NCI-H345 treated with DMSO at 0.1 percent for 48 hours (cell line): ENCODE data around the gene LARP1.
"Not testable (repeated sequence)": the region's sequence is repeated elsewhere in the genome, so short reads cannot be mapped to it uniquely, and the experiment has no call there.

ENCODE experiments used
- DNase-seq: peaks from one replicate; lab custom pipeline; 2025; ENCODE audit not compliant: unreplicated experiment; lab: John Stamatoyannopoulos, UW

LARP1 gene

DNA sequence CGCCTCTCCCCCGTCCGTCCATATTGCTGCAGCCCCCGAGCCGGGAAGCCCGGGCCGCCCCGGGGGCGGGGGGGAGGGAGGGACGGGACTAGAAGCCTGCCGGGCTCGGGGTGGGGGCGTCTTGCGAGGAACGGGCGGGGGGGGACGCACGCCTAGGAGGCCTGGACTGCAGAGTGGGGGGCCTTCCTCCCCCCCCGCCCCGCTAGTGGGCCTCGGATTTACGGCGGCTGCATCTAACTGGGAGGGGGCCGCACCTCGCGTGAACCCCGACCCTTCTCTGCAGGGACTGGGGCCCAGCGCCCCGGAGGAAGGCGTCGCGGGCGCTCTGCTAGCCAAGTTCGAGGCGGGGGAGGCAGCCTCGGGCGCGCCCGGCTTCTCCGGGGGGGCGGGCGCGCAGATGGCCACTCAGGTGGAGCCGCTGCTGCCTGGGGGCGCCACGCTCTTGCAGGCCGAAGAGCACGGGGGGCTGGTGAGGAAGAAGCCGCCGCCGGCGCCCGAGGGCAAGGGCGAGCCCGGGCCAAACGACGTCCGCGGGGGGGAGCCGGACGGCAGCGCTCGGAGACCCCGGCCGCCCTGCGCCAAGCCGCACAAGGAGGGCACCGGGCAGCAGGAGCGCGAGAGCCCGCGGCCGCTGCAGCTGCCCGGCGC, at the start of gene LARP1:
TSS of gene LARP1 (plus strand) at position 17 of the 648 bp plus-strand sequence. CDS start at position 398, 381 bp downstream.
- peak; percentile 15 for DNase-seq

DNA sequence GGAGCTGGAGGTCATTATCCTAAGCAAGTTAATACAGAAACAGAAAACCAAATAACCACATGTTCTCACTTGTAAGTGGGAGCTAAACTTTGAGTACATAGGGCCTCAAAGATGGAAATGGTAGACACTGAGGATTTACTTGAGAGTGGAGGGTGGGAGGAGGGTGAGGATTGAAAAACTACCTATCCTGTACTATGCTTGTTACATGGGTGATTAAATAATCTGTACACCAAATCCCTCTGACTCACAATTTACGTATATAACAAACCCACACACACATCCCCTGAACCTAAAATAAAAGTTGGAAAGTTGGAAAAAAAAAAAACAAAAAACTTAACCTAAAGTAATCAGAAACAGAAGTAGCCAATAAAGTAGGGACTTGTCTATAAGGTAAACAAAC, 48.8 kb upstream of the LARP1 start:
- DNase-seq, result no peak

DNA sequence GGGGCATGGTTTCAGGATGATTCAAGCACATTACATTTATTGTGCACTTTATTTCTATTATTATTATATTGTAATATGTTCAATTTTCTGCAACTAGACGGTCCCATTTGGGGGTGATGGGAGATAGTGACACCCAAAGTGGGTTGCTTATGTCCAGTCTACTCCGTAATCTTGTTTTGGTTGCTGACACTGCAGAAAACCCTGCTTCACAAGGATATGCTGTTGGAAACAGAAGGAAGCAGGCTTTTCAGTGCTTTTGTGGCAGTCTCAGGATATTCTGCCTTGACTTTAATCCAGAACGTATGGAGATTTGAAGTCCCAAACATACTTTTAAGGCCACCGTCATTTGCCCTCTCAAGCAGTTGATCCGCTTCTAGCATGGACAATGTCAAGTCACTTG, 47.5 kb upstream of the LARP1 start:
- no peak for DNase-seq

DNA sequence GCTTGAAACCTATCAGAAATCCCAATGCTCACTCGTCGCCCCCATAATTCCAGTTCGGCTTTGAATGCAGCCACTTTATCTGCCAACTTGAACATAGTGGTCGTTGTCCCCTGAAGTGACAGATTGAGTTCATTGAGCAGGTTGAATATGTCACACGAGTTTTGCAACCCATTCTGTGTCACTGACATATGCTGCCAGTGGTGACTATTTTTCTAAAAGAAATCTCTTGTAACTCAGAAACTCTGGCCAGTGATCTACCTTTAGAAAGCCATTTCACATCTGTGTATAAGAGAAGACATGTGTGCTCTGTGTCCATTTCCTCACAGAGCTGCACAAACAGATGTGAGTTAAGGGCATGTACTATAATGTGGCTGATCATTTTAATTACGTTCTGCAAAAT, 47.0 kb upstream of the LARP1 start:
- no peak for DNase-seq

DNA sequence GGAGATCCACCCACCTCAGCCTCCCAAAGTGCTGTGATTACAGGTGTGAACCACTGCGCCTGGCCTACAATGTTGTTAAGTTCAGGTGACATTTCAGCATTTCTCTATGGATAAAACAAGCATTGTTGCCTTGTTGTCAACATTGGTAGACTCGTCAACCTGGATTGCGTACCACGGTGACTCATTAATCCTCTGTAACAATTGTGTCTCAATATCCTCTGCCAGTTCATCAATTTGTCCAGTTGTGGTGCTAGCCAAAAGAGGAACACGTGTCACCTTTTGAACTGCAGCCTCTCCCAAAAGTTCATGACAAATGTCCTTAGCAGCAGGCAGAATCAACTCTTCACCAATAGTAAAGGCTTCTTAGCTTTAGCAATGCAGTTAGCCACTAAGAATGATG, 46.3 kb upstream of the LARP1 start:
- DNase-seq, result no peak

DNA sequence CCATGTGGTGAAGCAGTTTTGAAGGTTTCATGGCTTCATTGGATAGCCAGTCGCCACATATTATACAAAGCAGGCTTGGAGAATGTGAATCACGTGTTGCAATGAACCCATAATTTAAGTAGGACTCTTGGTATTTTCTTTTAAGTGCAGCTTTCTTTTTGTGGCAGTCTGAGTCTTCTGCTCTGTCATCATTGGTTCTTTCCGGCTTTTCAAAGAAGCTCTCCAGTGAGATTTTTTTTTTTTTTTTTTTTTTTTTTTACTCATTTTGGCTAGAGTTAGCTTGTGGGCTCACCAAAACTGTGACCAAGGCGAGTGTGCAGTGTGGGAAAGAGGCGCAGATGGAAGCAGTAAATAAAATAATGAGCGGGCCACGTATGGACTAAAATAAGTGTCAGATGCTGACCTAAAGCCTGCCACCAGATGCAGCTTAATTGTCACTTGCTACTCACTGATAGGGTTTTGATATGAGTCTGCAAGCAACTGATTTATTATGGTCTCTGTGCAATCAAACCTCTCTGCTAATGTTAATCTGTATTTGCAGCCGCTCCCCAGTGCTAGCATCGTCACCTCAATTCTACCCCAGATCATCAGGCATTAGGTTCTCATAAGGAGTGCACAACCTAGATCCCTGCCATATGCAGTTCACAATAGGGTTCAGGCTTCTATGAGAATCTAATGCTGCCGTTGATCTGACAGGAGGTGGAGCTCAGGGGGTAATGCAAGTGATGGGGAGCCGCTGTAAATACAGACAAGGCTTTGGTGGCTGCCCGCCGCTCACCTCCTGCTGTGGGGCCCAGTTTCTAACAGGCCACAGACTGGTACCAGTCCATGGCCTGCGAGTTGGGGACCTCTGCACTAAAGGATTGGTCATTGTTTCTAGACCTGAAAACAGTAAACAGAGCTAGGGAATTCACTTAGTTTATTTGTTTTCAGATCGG, 45.5 kb upstream of the LARP1 start:
- DNase-seq, result no peak

DNA sequence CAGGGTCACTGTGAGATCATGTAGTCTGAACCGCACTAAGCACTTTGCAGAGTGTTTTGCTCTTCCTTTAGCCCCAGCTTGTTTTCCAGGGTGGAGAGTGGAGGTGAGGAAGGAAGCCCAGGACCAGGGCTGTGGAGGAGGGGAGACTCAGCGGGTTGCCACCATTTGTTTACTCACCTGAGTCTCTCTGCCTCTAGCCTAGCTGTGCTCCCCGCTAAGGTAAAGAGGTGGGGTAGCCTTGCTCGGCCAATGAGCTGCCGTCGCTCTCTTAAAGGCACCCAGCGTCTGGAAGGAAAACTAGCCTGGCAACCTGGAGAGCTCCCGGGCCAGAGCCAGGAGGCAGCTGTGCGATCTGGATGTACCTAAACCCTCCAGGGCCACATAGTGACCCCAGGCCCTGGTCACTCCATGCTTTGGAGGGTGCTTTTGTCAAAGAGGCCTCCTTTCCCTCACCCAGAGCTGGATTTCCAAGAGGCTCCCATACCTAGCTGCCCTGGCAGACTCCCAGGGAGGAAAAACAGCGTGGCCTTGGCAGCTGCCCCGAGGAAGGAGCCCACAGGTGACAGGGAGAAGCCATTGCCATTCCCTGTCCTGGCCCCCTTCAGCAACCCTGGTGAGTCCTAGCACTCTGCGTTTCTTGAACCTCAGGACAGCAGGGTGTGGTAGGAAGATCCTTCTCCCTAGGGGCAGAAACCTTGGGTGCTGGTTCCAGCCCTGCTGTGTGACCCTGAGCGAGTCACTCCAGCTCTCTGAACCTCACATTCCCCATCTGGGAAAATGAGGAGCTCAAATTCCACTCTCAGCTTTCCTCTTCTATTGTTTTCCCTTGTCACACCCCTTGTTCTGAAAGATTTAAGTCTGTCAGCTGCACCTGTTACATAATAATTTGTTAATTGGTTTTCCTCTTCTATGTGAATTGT, 42.4 kb upstream of the LARP1 start:
- peak; percentile 90 for DNase-seq

DNA sequence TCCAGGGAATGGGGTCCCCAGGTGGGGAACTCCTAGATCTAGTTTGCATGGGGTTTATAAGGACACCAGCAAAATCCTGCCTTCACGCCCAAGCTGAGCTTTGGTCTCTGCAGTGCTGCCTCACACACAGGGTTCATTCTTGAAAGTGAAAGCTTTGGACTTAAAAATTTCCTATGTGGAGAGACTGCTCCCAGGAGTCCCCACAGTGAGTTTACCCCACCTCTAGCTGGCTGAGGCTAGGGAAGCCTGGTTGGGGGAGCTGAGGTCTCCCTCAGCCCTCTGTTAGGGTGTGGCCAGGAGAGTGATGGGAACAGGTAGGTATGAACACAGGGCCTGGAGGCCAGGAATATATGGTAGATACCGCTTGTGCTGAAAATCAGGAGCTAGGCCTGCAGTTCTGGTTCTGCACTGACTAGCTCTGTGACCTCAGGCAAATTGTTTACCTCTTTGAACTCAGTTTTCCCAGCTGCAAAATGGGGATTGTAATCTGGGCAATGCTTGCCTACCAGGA, 41.5 kb upstream of the LARP1 start:
- no peak for DNase-seq

DNA sequence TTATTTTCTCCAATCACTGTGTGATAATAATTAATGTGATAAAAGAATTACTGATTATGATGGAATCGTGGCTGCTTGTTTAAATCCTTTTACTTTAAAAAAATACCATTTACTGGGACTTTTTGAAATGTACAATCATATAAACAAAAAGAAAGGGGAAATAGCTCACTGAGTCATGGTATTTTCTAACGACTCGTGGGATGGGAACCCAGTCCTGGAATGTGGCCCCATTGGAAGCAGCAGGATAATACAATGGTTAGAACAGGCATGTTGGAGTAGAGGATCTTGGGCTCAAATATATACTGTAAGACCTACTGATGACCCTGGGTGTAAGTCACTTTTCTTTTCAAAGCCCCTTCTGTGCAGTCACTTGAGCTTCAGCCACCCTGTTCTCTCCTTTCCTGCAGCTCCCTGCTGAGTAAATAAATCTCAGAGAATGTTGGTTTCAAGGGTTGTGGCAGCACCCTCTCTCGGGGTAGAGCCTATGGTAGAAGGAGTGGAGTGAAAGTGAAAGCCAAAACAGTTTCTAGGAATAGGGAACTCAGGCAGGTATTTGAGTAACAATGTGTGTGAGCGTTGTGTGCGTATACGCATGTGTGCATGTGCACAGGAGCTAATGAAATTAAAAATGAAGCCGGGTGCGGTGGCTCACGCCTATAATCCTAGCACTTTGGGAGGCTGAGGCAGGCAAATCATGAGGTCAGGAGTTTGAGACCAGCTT, 40.8 kb upstream of the LARP1 start:
- DNase-seq, result no peak

DNA sequence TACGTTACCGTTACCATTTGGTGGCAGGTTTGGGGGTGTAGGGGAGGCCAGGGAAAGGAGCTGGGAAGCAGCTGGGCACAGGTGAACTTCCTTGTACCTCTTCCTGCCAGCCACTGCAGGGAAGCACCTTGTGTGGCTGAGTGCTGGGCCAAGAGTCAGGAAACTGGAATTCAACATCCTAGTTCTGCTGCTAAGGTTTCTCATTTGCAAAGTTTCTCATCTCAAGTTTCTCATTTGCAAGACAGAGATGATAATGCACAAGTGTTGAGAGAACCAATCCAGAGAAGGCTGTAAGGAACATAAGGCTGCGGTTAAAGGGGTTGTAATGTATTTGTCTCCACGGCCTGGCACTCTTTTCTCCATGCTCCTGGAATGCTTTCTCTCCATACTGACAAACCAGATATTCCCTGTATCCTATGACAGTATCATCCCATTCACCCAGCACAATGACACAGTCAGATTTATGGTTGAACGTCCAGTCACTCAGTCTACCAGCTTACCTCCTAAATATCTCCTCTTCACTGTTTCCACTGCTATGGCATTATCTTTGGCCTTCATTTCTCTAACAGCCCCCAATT, 33.6 kb upstream of the LARP1 start:
- no peak for DNase-seq

DNA sequence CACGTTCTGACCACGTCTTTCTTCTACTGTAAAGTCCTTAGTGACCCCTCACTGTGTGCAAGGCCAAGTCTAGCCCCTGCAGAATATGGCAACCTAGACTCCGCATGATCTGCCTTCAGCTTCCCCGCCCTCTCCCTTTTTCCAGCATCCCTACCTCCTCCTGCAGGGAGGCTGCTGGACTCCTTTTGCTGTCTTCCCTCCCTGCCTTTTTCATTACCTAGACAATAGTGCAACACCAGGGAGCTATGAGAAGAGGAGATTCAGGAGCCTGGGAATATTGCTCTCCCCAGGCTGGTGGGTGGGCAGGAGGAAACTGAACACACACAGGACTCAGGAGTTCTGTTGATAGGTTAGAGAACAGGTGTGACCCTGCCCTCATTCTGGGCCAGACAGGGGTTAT, 33.1 kb upstream of the LARP1 start:
- DNase-seq, result no peak

DNA sequence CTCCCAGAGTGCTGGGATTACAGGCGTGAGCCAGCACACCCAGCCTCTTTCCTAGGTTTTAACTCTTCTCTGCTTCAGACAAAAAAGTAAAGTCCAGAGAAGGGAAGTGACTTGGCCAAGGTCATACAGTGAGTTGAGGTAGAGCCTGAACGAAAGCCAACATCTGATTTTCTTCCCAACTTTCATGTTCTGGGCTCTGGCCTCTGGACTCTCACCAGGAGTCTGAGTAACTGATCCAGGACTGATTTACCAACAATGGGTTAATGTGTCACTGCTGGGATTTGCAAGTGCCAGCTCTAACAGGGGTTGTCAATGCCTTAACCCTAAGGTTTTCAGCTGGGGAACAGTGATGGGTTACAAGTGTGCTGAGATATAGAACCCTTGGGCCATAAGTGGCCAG, 32.2 kb upstream of the LARP1 start:
- no peak for DNase-seq

DNA sequence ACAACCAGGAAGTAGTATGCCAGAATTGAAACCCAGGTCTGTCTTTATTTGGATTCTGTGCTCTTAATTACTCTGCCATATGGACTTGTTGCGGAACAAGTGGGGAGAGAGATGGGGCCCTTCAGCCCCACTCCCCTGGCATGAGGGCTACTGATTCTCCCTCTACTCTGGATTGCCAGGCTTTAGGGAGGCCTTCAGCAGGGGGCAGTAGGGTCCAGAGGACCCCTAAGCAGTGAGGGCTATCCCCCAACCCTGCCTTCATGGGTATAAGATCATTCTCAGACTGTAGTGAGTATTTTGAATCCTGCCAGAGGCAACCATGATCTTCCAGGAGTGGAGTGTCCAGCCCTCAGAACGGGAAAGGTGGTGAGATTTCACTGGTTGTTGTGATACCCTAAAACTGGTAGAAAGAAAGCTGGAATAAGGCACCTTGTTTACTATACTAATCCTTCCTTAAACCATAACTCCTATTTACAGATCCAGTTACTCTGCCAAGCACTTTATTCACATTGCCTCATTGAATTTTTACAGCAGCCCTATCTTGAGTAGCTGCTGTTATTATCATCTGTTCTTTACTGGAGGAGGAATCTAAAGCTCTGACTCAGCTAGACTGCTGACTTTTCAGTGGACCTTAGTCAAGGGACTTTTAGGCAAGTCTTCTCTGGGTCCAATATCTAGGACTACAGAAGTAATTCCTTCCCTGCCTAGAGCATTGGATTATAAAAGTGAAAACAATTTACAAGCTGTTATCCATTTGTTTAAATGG, 31.3 kb upstream of the LARP1 start:
- no peak for DNase-seq

DNA sequence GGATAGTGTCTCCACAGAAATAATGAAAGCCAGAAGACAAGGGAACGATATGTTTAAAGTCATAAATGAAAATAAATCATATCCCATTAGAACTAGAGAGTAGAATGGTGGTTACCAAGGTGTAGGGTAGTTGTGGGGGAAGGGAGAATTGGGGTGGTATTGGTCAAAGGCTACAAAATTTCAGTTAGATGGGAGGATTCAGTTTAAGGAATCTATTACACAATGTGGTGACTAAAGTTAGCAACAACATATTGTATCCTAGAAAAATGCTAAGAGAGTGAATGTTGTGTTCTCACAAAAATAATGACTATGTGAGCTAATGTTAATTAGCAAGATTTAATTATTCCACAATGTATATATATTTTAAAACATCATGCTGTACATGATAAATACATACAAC, 27.8 kb upstream of the LARP1 start:
- DNase-seq, result no peak

DNA sequence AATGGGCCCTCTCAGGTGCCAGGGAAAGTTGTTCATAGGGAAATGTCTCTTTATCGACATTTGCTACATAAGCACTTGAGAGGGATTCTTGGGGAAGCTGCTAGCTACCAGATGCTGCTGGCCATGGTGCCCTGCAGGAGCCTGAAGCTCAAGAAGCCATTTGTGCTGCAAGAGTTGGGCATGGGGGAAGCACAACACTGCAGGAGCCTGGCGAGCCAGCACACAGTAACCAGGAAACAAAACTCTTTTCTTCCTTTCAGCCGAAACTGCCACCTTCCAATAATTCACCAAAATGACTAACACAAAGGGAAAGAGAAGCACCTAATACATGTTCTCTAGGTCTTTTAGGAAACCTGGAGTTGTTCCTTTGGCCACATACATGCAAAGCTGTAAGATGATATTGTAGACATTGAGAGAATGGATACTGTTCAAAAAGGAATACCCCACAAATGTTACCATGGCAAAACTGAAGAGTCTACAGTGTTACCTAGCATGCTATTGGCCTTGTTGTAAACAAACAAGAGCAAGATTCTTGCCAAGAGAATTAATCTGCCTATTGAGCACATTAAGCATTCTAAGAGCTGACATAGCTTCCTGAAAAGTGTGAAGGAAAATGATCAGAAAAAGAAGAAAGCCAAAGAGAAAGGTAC, 26.1 kb upstream of the LARP1 start:
- no peak for DNase-seq

DNA sequence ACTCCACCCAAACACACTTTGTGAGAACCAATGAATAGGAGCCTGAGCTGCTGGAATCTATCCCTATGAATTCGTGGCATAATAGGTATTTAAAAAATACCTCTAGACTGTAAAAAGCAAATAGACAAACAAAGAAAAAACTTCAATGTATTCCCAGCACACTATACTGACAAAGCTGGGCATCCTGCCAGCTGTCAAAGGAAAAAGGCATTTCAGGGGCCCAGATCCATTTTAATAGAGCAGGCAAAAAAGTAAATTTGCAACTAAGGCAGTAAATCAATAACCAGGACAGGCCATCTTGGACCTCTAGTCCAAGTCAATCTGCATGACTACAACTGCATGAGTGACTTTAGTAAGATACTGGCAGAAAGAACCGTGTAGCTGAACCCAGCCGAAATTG, 25.6 kb upstream of the LARP1 start:
- DNase-seq, result no peak

DNA sequence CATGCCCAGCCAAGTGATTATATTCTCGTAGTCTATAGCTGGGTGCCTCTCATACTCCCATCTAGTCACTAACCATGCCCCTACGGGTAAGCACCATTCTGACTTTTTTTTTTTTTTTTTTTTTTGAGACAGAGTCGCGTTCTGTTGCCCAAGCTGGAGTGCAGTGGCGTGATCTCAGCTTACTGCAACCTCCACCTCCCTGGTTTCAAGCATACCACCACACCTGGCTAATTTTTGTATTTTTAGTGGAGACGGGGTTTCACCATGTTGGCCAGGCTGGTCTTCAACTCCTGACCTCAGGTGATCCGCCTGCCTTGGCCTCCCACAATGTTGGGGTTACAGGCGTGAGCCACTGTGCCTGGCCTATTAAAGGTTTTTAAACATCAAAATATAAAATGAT, 24.4 kb upstream of the LARP1 start:
- DNase-seq, result not testable (repeated sequence)

DNA sequence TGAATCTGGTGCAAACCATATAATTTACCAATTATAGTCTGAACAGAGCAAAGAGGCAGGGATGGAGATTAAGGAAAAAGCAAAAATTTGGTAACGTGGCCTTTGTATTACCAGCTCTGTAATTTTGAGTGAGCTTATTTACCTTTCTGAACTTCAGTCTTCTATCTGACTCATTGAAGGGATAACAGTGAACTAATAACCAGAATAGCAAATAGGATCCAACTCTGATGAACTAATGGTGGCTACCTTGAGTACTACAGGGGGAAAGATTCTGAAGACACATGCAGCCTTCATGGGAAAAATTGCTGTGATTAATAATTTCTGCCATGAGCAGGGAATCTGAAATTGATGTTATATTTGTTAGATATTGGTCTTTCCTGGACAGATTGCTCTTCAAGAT, 23.0 kb upstream of the LARP1 start:
- DNase-seq, result no peak
